ENCODE measurements around the gene LRRC7. TPM values are rescaled to one million over a fixed set of nuclear protein-coding genes. Genes with fewer than 3 reads are reported as not detected.

The LRRC7 gene
- total RNA-seq, 3 donors from 2014 or later = not detected

- H3K4me1 ChIP-seq = no peaks in the 10 kb centered on the region
- intact Hi-C loops (cut with DNase I; ENCODE audit: low total_unique reads) = no loop called here
- no peaks in the 10 kb centered on the region for H3K9me3 ChIP-seq
- no peaks in the 10 kb centered on the region for H3K36me3 ChIP-seq
- H3K4me3 ChIP-seq = no peak overlapping the region
- no peak for TF ChIP-seq CTCF (IDR thresholded peaks at IDR 0.05)
- no peak for TF ChIP-seq POLR2AphosphoS5 (IDR thresholded peaks at IDR 0.05)
- TF ChIP-seq POLR2A (IDR thresholded peaks at IDR 0.05) = no peak
- no peak overlapping the region for H3K27ac ChIP-seq
- no peaks in the 10 kb centered on the region for H3K27me3 ChIP-seq
- no peak for DNase-seq (ENCODE audit: low spot score in 2 of 2)
Observed at GRCh38 chr1:69929308-69930057, 361.8 kb downstream of the LRRC7 start.

GRCh38 chr1:69930396-69930795, 362.7 kb downstream of the LRRC7 start:
- TF ChIP-seq POLR2AphosphoS5 (IDR thresholded peaks at IDR 0.05) (no peak), CTCF (IDR thresholded peaks at IDR 0.05) (no peak), POLR2A (IDR thresholded peaks at IDR 0.05) (no peak)
- intact Hi-C loops (cut with DNase I; ENCODE audit: low total_unique reads) = no loop called here
- H3K27me3 ChIP-seq = no peaks in the 10 kb centered on the region
- peaks cover 4% of the 10 kb centered on the region for H3K36me3 ChIP-seq
- no peak overlapping the region for H3K4me3 ChIP-seq
- no peaks in the 10 kb centered on the region for H3K9me3 ChIP-seq
- no peak for DNase-seq (ENCODE audit: low spot score in 2 of 2)
- no peaks in the 10 kb centered on the region for H3K4me1 ChIP-seq
- no peak overlapping the region for H3K27ac ChIP-seq

- no peaks in the 10 kb centered on the region for H3K4me1 ChIP-seq
- no peak overlapping the region for H3K27ac ChIP-seq
- no peaks in the 10 kb centered on the region for H3K9me3 ChIP-seq
- no peak overlapping the region for H3K4me3 ChIP-seq
- no peak for DNase-seq (ENCODE audit: low spot score in 2 of 2)
- H3K36me3 ChIP-seq = peaks cover 4% of the 10 kb centered on the region
- H3K27me3 ChIP-seq = no peaks in the 10 kb centered on the region
- intact Hi-C loops (cut with DNase I; ENCODE audit: low total_unique reads) = no loop called here
- TF ChIP-seq CTCF (IDR thresholded peaks at IDR 0.05) (no peak), POLR2A (IDR thresholded peaks at IDR 0.05) (no peak), POLR2AphosphoS5 (IDR thresholded peaks at IDR 0.05) (no peak)
Observed at GRCh38 chr1:69932760-69933159, 365.0 kb downstream of the LRRC7 start.

GRCh38 chr1:69940231-69940630, 372.5 kb downstream of the LRRC7 start:
- Histone ChIP-seq H3K27ac (no peak overlapping the region), H3K9me3 (peaks cover 0 to 4% of the 10 kb centered on the region in 2 donors), H3K27me3 (no peaks in the 10 kb centered on the region), H3K36me3 (peaks cover 2% of the 10 kb centered on the region), H3K4me1 (no peaks in the 10 kb centered on the region), H3K4me3 (no peak overlapping the region)
- TF ChIP-seq POLR2A (IDR thresholded peaks at IDR 0.05) (no peak), POLR2AphosphoS5 (IDR thresholded peaks at IDR 0.05) (no peak), CTCF (IDR thresholded peaks at IDR 0.05) (no peak)
- DNase-seq (ENCODE audit: low spot score in 2 of 2) = no peak
- intact Hi-C loops (cut with DNase I; ENCODE audit: low total_unique reads) = no loop called here

- TF ChIP-seq POLR2A (IDR thresholded peaks at IDR 0.05) = no peak
- no peak for TF ChIP-seq POLR2AphosphoS5 (IDR thresholded peaks at IDR 0.05)
- no peak for TF ChIP-seq CTCF (IDR thresholded peaks at IDR 0.05)
Observed at GRCh38 chr1:69940816-69941215, 373.1 kb downstream of the LRRC7 start.

More at GRCh38 chr1:69940816-69941215, 373.1 kb downstream of the LRRC7 start:
- Histone ChIP-seq H3K4me3 (no peak overlapping the region), H3K9me3 (peaks cover 0 to 4% of the 10 kb centered on the region in 2 donors), H3K36me3 (no peaks in the 10 kb centered on the region), H3K27ac (no peak overlapping the region), H3K27me3 (no peaks in the 10 kb centered on the region), H3K4me1 (no peaks in the 10 kb centered on the region)
- intact Hi-C loops (cut with DNase I; ENCODE audit: low total_unique reads) = no loop called here
- no peak for DNase-seq (ENCODE audit: low spot score in 2 of 2)

All from breast epithelium (tissue), 4 donors.